SK-N-SH (cell line): ENCODE data around the gene EDARADD. TPM values are rescaled to one million over a fixed set of nuclear protein-coding genes. Genes with fewer than 3 reads are reported as not detected.

ENCODE experiments used
- CTCF ChIA-PET: fragments of 300-600, 350-600 bp; formaldehyde crosslinking; extraction: SDS; loops from one replicate; lab custom pipeline; 2021; lab: Yijun Ruan, JAX
- POLR2A ChIA-PET: fragments of 350-600 bp; sonication (Branson Sonifier 250); formaldehyde crosslinking; extraction: SDS; loops from one replicate; lab custom pipeline; 2020; ENCODE audit warnings: antibody characterized with exemption, inconsistent platforms; lab: Yijun Ruan, JAX
- DNase-seq: peaks from one replicate; pipeline ENCODE4 v3.0.0; 2012
- H2AFZ ChIP-seq: fragments of 200-600 bp; sonication (generic); 2 replicates; pipeline ENCODE4 v1.8.1; 2016; ENCODE audit warnings: antibody characterized with exemption, mild to moderate bottlenecking, low read depth
- H3F3A ChIP-seq: fragments of 200-600 bp; sonication (generic); replicated peaks from 2 replicates; pipeline ENCODE3; 2016; ENCODE audit warnings: antibody characterized with exemption, mild to moderate bottlenecking; ENCODE audit not compliant: insufficient read depth
- H3K27ac ChIP-seq, 2 experiments: fragments of 200-500 bp in 1 of 2; fragments of 200-600 bp in 1 of 2; sonication (Bioruptor generic) in 1 of 2; sonication (generic), shearing (Covaris generic) in 1 of 2; 2 replicates each; pipeline versions ENCODE4 v1.5.1 to v1.6.1; 2014 to 2016; ENCODE audit warnings: low read depth in 2 of 2, inconsistent platforms in 1 of 2, low read length in 1 of 2, mild to moderate bottlenecking in 1 of 2, mixed read lengths in 1 of 2
- H3K27me3 ChIP-seq: fragments of 200-600 bp; sonication (generic), shearing (Covaris generic); 2 replicates; pipeline ENCODE4 v1.6.1; 2016; ENCODE audit warnings: mixed run types; ENCODE audit not compliant: insufficient read depth
- H3K36me3 ChIP-seq, 2 experiments: fragments of 200-500 bp in 1 of 2; fragments of 200-600 bp in 1 of 2; sonication (Bioruptor generic) in 1 of 2; sonication (generic) in 1 of 2; replicated peaks in 1 of 2; 2 replicates each; pipeline versions ENCODE3 to v1.5.1; 2014 to 2016; ENCODE audit warnings: low read length in 1 of 2, mild to moderate bottlenecking in 1 of 2; ENCODE audit not compliant: insufficient read depth in 2 of 2, control insufficient read depth in 1 of 2
- H3K4me1 ChIP-seq, 2 experiments: fragments of 200-500 bp in 1 of 2; fragments of 200-600 bp in 1 of 2; sonication (Bioruptor generic) in 1 of 2; sonication (generic), shearing (Covaris generic) in 1 of 2; 2 replicates each; pipeline versions ENCODE4 v1.5.1 to v1.6.1; 2014 to 2016; ENCODE audit warnings: low read depth in 1 of 2, low read length in 1 of 2, mixed run types in 1 of 2; ENCODE audit not compliant: insufficient read depth in 2 of 2, control insufficient read depth in 1 of 2
- H3K4me2 ChIP-seq: fragments of 200-600 bp; sonication (generic), shearing (Covaris generic); 2 replicates; pipeline ENCODE4 v1.6.1; 2017; ENCODE audit warnings: mixed run types
- H3K4me3 ChIP-seq, 2 experiments: fragments of 200-500 bp in 1 of 2; fragments of 200-600 bp in 1 of 2; sonication (Bioruptor generic) in 1 of 2; sonication (generic), shearing (Covaris generic) in 1 of 2; 2 replicates each; pipeline versions ENCODE4 v1.5.1 to v1.8.1; 2014 to 2016; ENCODE audit warnings: low read depth in 2 of 2, inconsistent platforms in 1 of 2, low read length in 1 of 2, mild to moderate bottlenecking in 1 of 2, mixed read lengths in 1 of 2, moderate library complexity in 1 of 2
- H3K79me2 ChIP-seq: fragments of 200-600 bp; sonication (generic); 2 replicates; pipeline ENCODE4 v1.8.1; 2017; ENCODE audit warnings: mild to moderate bottlenecking; ENCODE audit not compliant: insufficient read depth
- H3K9ac ChIP-seq: fragments of 200-600 bp; sonication (generic); 2 replicates; pipeline ENCODE4 v1.6.1; 2017; ENCODE audit warnings: mixed run types
- H3K9me2 ChIP-seq: fragments of 200-600 bp; sonication (generic); 2 replicates; pipeline ENCODE4 v1.6.1; 2017; ENCODE audit warnings: mixed run types
- H3K9me3 ChIP-seq: fragments of 200-600 bp; sonication (generic); 2 replicates; pipeline ENCODE4 v1.6.1; 2017; ENCODE audit warnings: mixed run types, mild to moderate bottlenecking, moderate library complexity
- H4K20me1 ChIP-seq: fragments of 200-600 bp; sonication (generic); 2 replicates; pipeline ENCODE4 v1.6.1; 2017; ENCODE audit warnings: mild to moderate bottlenecking, mixed run types; ENCODE audit not compliant: insufficient read depth
- CHD2 ChIP-seq: fragments of 150-350 bp; IDR thresholded peaks from 2 replicates; pipeline ENCODE4 v1.6.1; 2018; ENCODE audit warnings: low read length; ENCODE audit not compliant: partially characterized antibody
- ELF1 ChIP-seq: IDR thresholded peaks from 2 replicates; pipeline ENCODE4 v1.4.0; 2012
- EZH2phosphoT487 ChIP-seq: fragments of 200-600 bp; sonication (generic); IDR thresholded peaks from 2 replicates; pipeline ENCODE4 v1.6.1; 2017; ENCODE audit warnings: low read depth, mixed run types, mild to moderate bottlenecking, antibody characterized with exemption, moderate library complexity, borderline replicate concordance
- FOSL2 ChIP-seq: IDR thresholded peaks from 2 replicates; pipeline ENCODE4 v1.4.0; 2012; ENCODE audit warnings: low read depth, mild to moderate bottlenecking, moderate library complexity, borderline replicate concordance
- MEF2A ChIP-seq: IDR thresholded peaks from 2 replicates; pipeline ENCODE4 v1.4.0; 2012; ENCODE audit warnings: low read depth, borderline replicate concordance
- NRF1 ChIP-seq: IDR thresholded peaks from 2 replicates; pipeline ENCODE4 v1.6.1; 2012; ENCODE audit warnings: low read depth, mild to moderate bottlenecking, low read length
- POLR2AphosphoS5 ChIP-seq: IDR thresholded peaks from 2 replicates; pipeline ENCODE4 v1.6.1; 2012; ENCODE audit warnings: low read depth, low read length
- SIN3A ChIP-seq: IDR thresholded peaks from 2 replicates; pipeline ENCODE4 v1.6.1; 2012; ENCODE audit warnings: low read depth, mild to moderate bottlenecking, low read length, moderate library complexity, borderline replicate concordance
- SMC3 ChIP-seq: IDR thresholded peaks from 2 replicates; pipeline ENCODE4 v1.6.1; 2012; ENCODE audit warnings: low read depth, low read length, improper control_type of control experiment
- TAF1 ChIP-seq: IDR thresholded peaks from 2 replicates; pipeline ENCODE4 v1.6.1; 2012; ENCODE audit warnings: low read depth, mild to moderate bottlenecking, low read length, moderate library complexity, borderline replicate concordance
- USF2 ChIP-seq: fragments of 150-350 bp; IDR thresholded peaks from 2 replicates; pipeline ENCODE4 v1.6.1; 2017; ENCODE audit warnings: antibody characterized with exemption, low read length, low read depth, borderline replicate concordance
- ZBTB33 ChIP-seq: IDR thresholded peaks from 2 replicates; pipeline ENCODE4 v1.4.0; 2012; ENCODE audit warnings: low read depth, borderline replicate concordance
- WGBS: methylation state at CpG from one replicate; pipeline ENCODE4 v1.1.6; 2017; ENCODE audit warnings: low lambda C conversion rate; 5-methylcytosine and 5-hydroxymethylcytosine counted together
- polyA plus RNA-seq, 3 experiments: library from polyadenylated mRNA; depleted of rRNA; stranded (reverse); fragments of >200 nt; gene quantifications; 2 replicates each; pipeline ENCODE4 v1.2.3, GENCODE V29; 2012
- TF ChIP-seq, protein P1 (sequence below): IDR thresholded peaks from 2 replicates; pipeline ENCODE4 v1.6.1; 2012; ENCODE audit warnings: mild to moderate bottlenecking, low read depth, low read length, moderate library complexity

The EDARADD gene
- polyA plus RNA-seq, 1 of the 3 experiments (the other 2 are of a cell fraction): not detected

DNA sequence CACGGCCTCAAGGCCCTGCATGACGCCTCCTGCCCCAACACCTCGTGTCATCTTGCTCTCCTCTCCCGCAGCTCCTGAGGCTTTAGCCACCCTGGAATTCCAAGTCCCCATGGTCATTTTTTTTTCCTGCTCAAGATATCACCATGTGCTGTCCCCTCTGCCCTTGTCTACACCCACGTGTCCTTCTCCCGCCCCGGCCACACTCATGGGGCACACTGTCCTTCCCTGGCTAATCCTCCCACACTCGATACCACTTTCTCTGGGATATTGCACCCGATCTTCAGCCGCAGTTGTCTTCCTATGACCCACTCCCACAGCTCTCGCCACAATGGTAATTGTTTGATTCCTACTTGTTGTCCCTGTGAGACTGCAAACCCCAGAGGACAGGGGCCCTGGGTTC is 100.0 kb downstream of the EDARADD start:
- WGBS: 88% methylated on average over 11 of the region's 11 CpGs
- Histone ChIP-seq H3K79me2 (no peaks in the 10 kb centered on the region), H3K9ac (no peak overlapping the region), H3K4me2 (no peak overlapping the region), H4K20me1 (no peaks in the 10 kb centered on the region), H3K27ac (no peak overlapping the region), H3K4me1 (peaks cover 0 to 1% of the 10 kb centered on the region in 2 experiments; a peak in 1 of 4 replicates), H3K36me3 (no peaks in the 10 kb centered on the region), H3K4me3 (no peak overlapping the region), H3K9me3 (no peaks in the 10 kb centered on the region), H3K9me2 (no peaks in the 10 kb centered on the region), H2AFZ (no peak overlapping the region), H3F3A (no peaks in the 10 kb centered on the region), H3K27me3 (no peaks in the 10 kb centered on the region)
- TF ChIP-seq TAF1: no peak
- TF ChIP-seq MEF2A: no peak
- TF ChIP-seq SIN3A: no peak
- no peak for TF ChIP-seq FOSL2
- no peak for DNase-seq
- ChIA-PET CTCF (interaction anchor here (0.6 kb wide), 1 partner anchor 210 kb away, joined by 3 read pairs; no protein-coding TSS in a partner anchor), POLR2A (no interaction called here)

- CTCF ChIA-PET: interaction anchor here (0.9 to 1.4 kb wide), 2 partner anchors 390 to 395 kb away, joined by 3 read pairs; no protein-coding TSS in a partner anchor
- TF ChIP-seq ELF1 (no peak), ZBTB33 (no peak), EZH2phosphoT487 (no peak), TAF1 (no peak), MEF2A (no peak), POLR2AphosphoS5 (no peak), USF2 (no peak), CHD2 (no peak), SMC3 (no peak), SIN3A (no peak), NRF1 (no peak)
- TF ChIP-seq, protein P1, sequence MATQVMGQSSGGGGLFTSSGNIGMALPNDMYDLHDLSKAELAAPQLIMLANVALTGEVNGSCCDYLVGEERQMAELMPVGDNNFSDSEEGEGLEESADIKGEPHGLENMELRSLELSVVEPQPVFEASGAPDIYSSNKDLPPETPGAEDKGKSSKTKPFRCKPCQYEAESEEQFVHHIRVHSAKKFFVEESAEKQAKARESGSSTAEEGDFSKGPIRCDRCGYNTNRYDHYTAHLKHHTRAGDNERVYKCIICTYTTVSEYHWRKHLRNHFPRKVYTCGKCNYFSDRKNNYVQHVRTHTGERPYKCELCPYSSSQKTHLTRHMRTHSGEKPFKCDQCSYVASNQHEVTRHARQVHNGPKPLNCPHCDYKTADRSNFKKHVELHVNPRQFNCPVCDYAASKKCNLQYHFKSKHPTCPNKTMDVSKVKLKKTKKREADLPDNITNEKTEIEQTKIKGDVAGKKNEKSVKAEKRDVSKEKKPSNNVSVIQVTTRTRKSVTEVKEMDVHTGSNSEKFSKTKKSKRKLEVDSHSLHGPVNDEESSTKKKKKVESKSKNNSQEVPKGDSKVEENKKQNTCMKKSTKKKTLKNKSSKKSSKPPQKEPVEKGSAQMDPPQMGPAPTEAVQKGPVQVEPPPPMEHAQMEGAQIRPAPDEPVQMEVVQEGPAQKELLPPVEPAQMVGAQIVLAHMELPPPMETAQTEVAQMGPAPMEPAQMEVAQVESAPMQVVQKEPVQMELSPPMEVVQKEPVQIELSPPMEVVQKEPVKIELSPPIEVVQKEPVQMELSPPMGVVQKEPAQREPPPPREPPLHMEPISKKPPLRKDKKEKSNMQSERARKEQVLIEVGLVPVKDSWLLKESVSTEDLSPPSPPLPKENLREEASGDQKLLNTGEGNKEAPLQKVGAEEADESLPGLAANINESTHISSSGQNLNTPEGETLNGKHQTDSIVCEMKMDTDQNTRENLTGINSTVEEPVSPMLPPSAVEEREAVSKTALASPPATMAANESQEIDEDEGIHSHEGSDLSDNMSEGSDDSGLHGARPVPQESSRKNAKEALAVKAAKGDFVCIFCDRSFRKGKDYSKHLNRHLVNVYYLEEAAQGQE: no peak
- WGBS: 77% methylated on average over 10 of the region's 10 CpGs
Measured at GRCh38 chr1:236494586-236495466, 100.7 kb downstream of the EDARADD start.

More at GRCh38 chr1:236494586-236495466, 100.7 kb downstream of the EDARADD start:
- Histone ChIP-seq H2AFZ (no peak overlapping the region), H3K9me2 (no peaks in the 10 kb centered on the region), H3K4me2 (no peak overlapping the region), H3K9ac (no peak overlapping the region), H3K4me1 (peaks cover 0 to 4% of the 10 kb centered on the region in 2 experiments; a peak in 1 of 4 replicates), H3K36me3 (no peaks in the 10 kb centered on the region), H3K9me3 (no peaks in the 10 kb centered on the region), H3F3A (no peaks in the 10 kb centered on the region), H3K27me3 (no peaks in the 10 kb centered on the region), H3K79me2 (no peaks in the 10 kb centered on the region), H3K27ac (no peak overlapping the region), H4K20me1 (no peaks in the 10 kb centered on the region), H3K4me3 (no peak overlapping the region)
- POLR2A ChIA-PET: no interaction called here
- DNase-seq: no peak
